GM12875 (cell line): ENCODE measurements around the gene AGAP1.
"Not testable (repeated sequence)": the region's sequence is repeated elsewhere in the genome, so short reads cannot be mapped to it uniquely, and the experiment has no call there.

ENCODE experiments used
- H3K4me3 ChIP-seq: one replicate; pipeline ENCODE4 v1.5.1; 2011; ENCODE audit warnings: low read depth, low read length, control low read depth
- TF ChIP-seq, protein P1 (sequence below): IDR thresholded peaks from 2 replicates; pipeline ENCODE4 v1.5.1; 2011; ENCODE audit warnings: low read depth, mild to moderate bottlenecking, control low read depth, inconsistent platforms, low read length, moderate library complexity, borderline replicate concordance; ENCODE audit not compliant: insufficient read depth

AGAP1 gene

DNA sequence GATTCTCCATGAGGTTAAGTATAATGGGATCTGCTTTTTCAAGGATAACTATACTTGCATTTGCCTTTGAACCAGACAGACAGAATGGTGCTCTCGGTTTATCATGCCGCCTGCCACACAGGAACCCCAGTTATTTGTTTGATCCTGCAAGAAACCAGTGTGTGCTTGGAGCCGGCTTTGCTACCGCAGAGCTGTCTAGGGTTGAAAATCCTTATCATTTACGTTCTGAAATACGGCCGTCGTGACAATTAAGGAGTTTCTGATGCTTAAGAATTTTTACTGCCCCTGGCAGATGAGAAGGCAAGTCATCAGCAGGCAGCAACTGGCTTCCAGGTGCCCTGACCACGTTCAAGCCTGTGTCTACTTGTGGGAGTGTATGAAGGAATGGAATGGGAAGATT lies 562.3 kb downstream of the AGAP1 start:
- TF ChIP-seq, protein P1, sequence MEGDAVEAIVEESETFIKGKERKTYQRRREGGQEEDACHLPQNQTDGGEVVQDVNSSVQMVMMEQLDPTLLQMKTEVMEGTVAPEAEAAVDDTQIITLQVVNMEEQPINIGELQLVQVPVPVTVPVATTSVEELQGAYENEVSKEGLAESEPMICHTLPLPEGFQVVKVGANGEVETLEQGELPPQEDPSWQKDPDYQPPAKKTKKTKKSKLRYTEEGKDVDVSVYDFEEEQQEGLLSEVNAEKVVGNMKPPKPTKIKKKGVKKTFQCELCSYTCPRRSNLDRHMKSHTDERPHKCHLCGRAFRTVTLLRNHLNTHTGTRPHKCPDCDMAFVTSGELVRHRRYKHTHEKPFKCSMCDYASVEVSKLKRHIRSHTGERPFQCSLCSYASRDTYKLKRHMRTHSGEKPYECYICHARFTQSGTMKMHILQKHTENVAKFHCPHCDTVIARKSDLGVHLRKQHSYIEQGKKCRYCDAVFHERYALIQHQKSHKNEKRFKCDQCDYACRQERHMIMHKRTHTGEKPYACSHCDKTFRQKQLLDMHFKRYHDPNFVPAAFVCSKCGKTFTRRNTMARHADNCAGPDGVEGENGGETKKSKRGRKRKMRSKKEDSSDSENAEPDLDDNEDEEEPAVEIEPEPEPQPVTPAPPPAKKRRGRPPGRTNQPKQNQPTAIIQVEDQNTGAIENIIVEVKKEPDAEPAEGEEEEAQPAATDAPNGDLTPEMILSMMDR: no peak
- no peak overlapping the region for H3K4me3 ChIP-seq

DNA sequence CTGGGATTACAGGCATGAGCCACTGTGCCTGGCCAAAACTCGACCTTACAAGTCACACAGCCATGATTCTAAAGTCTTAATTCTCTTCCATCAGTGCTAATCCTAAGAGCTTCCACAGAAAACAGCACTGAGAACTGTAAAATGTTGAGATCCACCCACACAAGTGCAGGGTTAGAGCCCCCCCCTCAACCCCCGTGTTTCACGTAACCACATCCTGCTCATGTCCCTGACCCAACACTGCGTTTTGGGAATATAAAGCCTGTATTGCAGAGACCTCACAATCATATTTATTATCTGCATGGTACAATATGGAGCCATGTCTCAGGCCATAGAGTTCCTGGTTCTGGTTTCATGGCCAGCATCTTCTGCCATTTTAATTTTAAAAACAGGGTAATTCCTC lies 563.5 kb downstream of the AGAP1 start:
- TF ChIP-seq, protein P1: no peak
- no peak overlapping the region for H3K4me3 ChIP-seq

DNA sequence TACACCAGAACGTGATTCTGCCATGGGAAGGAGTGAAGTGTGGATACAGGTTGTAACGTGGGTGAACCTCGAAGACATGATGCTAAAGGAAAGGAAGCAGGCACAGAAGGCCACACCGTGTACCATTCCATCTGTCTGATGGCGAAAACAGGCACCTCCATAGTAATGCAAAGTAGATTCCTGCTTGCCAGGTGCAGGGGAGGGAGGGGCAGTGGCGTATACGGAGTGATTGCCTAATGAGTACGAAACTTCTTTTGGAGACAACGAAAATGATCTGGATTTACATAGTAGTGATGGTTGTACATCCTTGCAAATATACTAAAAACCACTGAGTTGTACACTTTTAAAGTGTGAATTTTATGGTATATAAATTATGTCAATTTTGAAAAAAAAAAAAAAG lies 567.7 kb downstream of the AGAP1 start:
- TF ChIP-seq, protein P1: no peak
- no peak overlapping the region for H3K4me3 ChIP-seq

DNA sequence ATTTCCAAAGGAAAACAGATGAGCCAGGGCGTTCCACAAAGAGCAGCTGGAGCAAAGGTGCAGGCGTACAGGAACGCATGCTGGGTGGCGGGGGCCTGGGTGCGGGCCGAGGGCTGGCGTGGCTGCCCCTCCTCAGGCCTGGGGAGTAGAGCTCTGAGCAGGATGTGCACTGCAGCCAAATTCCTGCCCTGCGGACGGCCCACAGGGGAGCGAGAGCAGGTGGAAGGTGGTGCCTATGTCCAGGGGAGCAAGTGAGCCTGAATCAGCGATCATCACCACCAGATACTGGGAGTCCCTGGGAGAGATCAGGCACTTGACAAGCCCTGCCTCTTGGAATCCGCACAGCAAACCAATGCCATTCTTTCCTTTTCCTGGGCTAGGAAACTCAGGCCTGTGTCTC lies 568.1 kb downstream of the AGAP1 start:
- H3K4me3 ChIP-seq: no peak overlapping the region
- TF ChIP-seq, protein P1: no peak

DNA sequence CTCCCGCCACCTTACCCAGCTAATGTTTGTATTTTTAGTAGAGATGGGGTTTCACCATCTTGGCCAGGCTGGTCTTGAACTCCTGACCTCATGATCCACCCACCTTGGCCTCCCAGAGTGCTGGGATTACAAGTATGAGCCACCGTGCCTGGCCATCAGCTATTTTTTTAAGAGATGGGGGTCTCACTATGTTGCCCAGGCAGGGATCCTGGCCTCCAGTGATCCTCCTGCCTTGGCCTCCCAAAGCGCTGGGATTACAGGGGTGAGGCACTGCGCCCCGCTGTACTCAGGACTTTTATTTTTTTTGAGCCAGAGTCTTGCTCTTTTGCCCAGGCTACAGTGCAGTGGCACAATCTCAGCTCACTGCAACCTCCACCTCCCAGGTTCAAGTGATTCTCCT lies 569.0 kb downstream of the AGAP1 start:
- H3K4me3 ChIP-seq: not testable (repeated sequence)

DNA sequence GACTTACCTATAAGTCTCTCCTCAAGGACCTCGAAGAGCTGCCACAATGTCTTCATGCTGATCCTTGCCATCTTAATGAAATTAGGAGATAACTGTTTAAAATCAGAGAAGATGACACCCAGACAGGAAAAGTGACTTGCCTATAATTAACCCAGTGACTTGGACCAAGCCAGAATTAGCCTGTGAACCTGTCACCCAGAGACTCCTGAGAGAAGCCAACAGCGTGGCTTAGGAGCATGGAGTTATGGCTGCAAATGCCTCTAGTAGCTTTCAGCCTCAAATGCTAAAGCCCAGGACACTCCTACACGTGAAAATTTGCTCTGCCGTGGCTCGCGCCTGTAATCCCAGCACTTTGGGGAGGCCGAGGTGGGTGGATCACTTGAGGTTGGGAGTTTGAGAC lies 570.2 kb downstream of the AGAP1 start:
- TF ChIP-seq, protein P1: no peak
- H3K4me3 ChIP-seq: no peak overlapping the region

DNA sequence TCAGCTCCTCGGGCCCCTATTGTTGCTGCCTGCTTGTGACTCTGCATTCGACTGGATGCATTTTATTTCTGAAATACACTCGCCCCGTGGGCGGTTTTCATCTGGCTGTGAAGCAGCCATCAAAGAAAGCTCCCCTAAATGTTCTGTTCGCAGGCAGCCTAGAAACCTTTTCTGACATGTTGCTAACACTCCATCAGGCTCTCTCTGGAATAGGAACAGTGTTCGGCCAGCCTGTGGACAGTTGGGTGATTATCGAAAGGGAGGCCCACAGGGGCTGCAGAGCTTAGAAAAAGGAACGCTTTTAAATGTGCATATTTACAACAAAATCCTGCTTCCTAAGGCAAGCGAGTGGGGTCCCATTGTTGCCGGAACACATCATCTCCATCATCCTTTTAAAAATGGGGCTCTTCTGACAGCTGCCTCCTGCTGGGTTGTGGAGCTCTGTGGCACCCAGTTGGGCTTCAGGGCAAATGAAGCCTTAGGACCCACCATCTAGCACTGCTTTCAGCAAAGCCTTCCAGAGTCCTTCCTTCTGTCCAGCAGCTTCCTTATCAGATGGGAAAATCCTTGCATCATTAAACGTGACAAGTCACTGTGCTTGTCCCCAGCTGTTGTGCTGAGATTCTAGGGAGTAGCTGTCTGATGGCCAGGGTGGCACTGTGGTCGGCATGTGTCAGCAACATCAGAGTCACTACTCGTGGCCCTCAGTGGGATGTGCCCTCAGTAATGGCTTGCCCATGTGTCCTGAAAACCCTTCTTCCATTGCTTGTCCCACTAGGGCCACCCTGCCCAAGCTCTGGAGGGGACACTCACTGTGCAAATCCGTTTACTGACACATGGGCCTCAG lies 571.7 kb downstream of the AGAP1 start:
- no peak overlapping the region for H3K4me3 ChIP-seq
- TF ChIP-seq, protein P1: no peak
